ENCODE measurements around the gene GALNTL6. TPM values are rescaled to one million over a fixed set of nuclear protein-coding genes. Genes with fewer than 3 reads are reported as not detected.
"Not testable (repeated sequence)": the region's sequence is repeated elsewhere in the genome, so short reads cannot be mapped to it uniquely, and the experiment has no call there.

The GALNTL6 gene
- total RNA-seq, 2 experiments from 2014 or later = not detected

DNA sequence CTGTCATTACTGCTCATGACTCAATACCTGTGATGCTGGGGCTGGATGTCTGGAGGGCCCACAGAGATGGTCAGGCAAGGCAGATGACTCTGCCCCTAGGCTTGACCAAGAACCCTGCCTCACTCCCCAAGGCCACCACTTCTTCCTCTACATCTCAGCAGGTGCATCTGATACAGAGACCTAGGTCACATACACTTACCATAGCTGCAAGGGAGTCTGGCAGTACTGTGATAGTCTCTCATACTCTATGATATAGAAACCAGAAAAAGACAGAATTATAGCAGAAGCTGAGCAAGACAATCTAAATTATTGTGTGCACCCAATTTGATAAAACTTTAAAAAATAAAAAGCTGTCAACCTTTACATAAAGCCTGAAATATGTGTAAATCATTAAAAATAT lies 878.3 kb downstream of the GALNTL6 start:
- Mint-ChIP-seq H3K9me3 (peaks cover 22% of the 10 kb centered on the region), H3K36me3 (no peaks in the 10 kb centered on the region), H3K27me3 (no peaks in the 10 kb centered on the region), H3K4me3 (no peak overlapping the region), H3K4me1 (ENCODE audit: low read depth) (no peaks in the 10 kb centered on the region), H3K27ac (no peak overlapping the region)
- DNase-seq = no peak
- ChIA-PET POLR2A (no interaction called here), CTCF (no interaction called here)
- intact Hi-C loops (cut with micrococcal nuclease) = no loop called here

DNA sequence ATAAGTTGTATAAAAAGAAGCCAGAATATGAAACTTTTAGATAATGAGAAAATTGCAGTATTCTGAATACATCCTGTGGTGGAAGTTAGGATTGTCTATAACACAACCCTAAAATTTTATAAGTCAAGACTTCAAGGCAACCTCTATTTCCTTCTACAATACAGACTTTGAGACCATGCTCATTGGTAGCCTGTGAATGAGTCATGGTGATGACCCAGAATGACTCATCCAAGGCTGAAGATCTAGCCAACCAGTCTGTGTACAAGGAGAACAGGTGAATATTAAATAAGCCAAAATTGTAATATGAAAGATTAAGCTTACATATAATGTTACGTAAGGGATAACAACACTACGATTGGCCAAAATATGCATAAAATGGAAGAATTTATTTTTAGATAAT lies 879.5 kb downstream of the GALNTL6 start:
- Mint-ChIP-seq H3K27ac (no peak overlapping the region), H3K36me3 (no peaks in the 10 kb centered on the region), H3K4me3 (no peak overlapping the region), H3K27me3 (no peaks in the 10 kb centered on the region), H3K9me3 (peaks cover 23% of the 10 kb centered on the region), H3K4me1 (ENCODE audit: low read depth) (no peaks in the 10 kb centered on the region)
- POLR2A ChIA-PET = no interaction called here
- CTCF ChIA-PET = no interaction called here
- intact Hi-C loops (cut with micrococcal nuclease) = no loop called here
- no peak for DNase-seq

DNA sequence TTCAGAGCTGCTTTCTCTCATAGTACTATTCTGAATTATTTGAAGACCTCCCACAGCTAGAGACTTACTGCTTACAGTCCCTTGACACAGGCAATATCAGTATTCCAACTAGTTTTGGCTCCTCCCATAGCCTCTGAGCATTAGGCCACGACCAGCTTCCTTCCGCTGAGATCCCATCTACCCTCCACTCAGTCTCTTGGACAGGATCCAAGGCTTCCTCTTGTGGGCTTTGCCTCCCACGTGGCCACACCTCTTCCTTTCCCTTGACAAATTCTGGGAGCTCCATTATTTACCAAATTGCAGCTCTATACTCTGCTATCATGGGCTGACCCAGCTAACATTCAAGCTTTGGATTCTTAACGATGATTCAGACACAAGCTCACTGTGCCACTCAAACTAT lies 885.1 kb downstream of the GALNTL6 start:
- Mint-ChIP-seq H3K27ac (no peak overlapping the region), H3K27me3 (no peaks in the 10 kb centered on the region), H3K9me3 (peaks cover 6% of the 10 kb centered on the region), H3K36me3 (no peaks in the 10 kb centered on the region), H3K4me3 (no peak overlapping the region), H3K4me1 (ENCODE audit: low read depth) (no peaks in the 10 kb centered on the region)
- ChIA-PET POLR2A (no interaction called here), CTCF (no interaction called here)
- intact Hi-C loops (cut with micrococcal nuclease) = no loop called here
- DNase-seq = no peak

DNA sequence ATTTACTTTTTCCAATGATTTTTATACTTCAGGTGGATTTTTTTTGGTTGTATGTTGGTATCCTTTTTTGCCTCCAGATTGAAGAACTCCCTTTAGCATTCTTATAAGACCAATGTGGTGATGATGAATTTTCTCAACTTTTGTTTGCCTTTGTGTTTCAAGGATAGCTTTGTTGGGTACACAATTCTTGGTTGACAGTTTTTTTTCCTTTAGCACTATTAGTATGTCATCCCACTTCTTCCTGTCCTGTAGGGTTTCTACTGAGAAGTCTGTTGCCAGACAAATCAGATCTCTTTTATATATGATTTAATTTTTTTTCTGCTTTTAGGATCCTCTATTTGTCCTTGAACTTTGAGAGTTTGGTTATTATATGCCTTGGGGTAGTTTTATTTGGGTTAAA lies 892.4 kb downstream of the GALNTL6 start:
- POLR2A ChIA-PET = no interaction called here
- no peaks in the 10 kb centered on the region for H3K36me3 Mint-ChIP-seq

DNA sequence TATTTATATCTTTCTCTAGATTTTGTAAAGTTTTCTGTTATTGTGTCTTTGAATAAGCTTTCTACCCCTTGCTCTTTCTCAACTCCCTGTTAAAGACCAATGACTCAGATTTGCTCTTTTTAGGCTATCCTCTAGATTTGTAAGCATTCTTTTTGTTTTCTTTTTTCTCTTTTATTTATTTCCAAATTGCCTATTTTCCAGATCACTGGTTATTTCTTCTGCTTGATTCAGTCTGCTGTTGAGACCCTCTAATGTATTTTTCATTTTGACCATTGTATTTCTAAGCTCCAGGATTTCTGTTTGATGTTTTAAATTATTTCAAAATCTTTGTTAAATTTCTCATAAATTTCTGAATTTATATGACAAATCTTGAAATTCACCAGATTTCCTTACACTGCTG lies 892.8 kb downstream of the GALNTL6 start:
- DNase-seq = no peak
- Mint-ChIP-seq H3K36me3 (no peaks in the 10 kb centered on the region), H3K9me3 (peaks cover 25% of the 10 kb centered on the region), H3K4me3 (no peak overlapping the region), H3K27me3 (no peaks in the 10 kb centered on the region), H3K27ac (no peak overlapping the region), H3K4me1 (ENCODE audit: low read depth) (no peaks in the 10 kb centered on the region)
- ChIA-PET CTCF (no interaction called here), POLR2A (no interaction called here)
- intact Hi-C loops (cut with micrococcal nuclease) = no loop called here

More for the DNA sequence above, 892.4 kb downstream of the GALNTL6 start:
- no peak overlapping the region for H3K27ac Mint-ChIP-seq
- intact Hi-C loops (cut with micrococcal nuclease) = no loop called here
- no peak for DNase-seq
- no peaks in the 10 kb centered on the region for H3K4me1 Mint-ChIP-seq (ENCODE audit: low read depth)
- no peak overlapping the region for H3K4me3 Mint-ChIP-seq
- H3K27me3 Mint-ChIP-seq = no peaks in the 10 kb centered on the region
- CTCF ChIA-PET = no interaction called here
- peaks cover 25% of the 10 kb centered on the region for H3K9me3 Mint-ChIP-seq

DNA sequence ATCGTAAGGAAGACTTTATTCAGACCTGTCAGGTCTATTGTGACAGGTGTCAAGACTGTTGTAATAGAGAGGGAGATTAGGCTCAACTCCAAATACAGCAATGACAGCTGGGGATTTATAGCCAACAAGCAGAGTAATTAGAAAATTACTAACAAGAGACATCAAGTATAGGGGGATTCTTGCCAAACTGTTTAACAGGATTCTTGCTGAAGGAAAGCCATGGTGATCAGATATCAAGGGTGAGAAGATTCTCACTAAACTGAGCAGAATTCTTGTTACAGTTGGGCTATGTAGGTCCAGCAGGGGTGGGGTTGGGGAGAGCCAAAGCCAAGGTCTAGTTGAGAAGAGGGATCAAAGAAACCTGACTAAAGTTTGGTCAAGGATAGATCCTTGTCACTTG lies 894.4 kb downstream of the GALNTL6 start:
- peaks cover 29% of the 10 kb centered on the region for H3K9me3 Mint-ChIP-seq
- DNase-seq = no peak
- no peak overlapping the region for H3K27ac Mint-ChIP-seq
- H3K4me1 Mint-ChIP-seq (ENCODE audit: low read depth) = no peaks in the 10 kb centered on the region
- intact Hi-C loops (cut with micrococcal nuclease) = no loop called here
- no peaks in the 10 kb centered on the region for H3K27me3 Mint-ChIP-seq
- no peak overlapping the region for H3K4me3 Mint-ChIP-seq
- ChIA-PET POLR2A (no interaction called here), CTCF (no interaction called here)
- no peaks in the 10 kb centered on the region for H3K36me3 Mint-ChIP-seq

DNA sequence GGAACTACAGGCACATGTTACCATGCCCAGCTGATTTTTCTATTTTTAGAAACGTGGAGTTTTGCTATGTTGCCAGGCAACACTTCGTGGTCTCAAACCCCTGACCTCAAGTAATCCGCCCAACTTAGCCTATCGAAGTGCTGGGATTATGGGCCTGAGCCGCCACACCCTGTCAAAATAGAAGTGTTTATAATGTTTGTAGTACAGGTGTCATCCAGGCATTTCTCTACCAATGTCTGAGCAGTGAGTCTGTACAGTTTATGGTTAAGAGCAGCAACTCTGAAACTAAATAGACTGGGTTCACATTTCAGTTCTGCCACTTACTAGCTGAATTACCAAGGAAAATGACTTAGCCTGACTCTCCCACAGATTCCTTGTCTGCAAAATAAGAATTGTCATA lies 895.0 kb downstream of the GALNTL6 start:
- H3K27ac Mint-ChIP-seq = no peak overlapping the region
- H3K36me3 Mint-ChIP-seq = no peaks in the 10 kb centered on the region
- POLR2A ChIA-PET = no interaction called here
- H3K27me3 Mint-ChIP-seq = no peaks in the 10 kb centered on the region
- peaks cover 29% of the 10 kb centered on the region for H3K9me3 Mint-ChIP-seq
- H3K4me1 Mint-ChIP-seq (ENCODE audit: low read depth) = no peaks in the 10 kb centered on the region
- no peak overlapping the region for H3K4me3 Mint-ChIP-seq
- intact Hi-C loops (cut with micrococcal nuclease) = no loop called here
- CTCF ChIA-PET = no interaction called here
- no peak for DNase-seq

DNA sequence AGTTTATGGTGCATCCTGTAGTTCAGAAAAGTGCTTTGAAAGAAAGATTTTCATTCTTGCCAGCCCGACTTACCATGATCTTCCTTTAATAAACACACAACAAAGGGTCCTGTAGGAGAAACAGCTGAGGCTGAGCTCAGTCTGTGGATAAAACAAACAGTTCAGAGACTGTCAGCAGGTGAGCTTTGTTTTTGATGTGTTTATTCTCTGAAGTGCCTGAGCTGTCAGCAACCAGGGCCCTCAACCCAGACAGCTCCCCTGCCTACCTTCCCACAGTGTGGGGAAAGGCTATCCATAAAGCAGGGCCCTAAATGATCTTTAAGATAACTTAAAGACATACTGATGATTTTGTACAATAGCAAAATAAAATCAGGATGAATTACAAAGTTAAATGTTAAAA lies 896.2 kb downstream of the GALNTL6 start:
- POLR2A ChIA-PET = no interaction called here
- H3K36me3 Mint-ChIP-seq = no peaks in the 10 kb centered on the region
- H3K27me3 Mint-ChIP-seq = no peaks in the 10 kb centered on the region
- CTCF ChIA-PET = no interaction called here
- no peak overlapping the region for H3K4me3 Mint-ChIP-seq
- DNase-seq = no peak
- intact Hi-C loops (cut with micrococcal nuclease) = no loop called here
- H3K27ac Mint-ChIP-seq = no peak overlapping the region
- H3K4me1 Mint-ChIP-seq (ENCODE audit: low read depth) = no peaks in the 10 kb centered on the region
- peaks cover 27% of the 10 kb centered on the region for H3K9me3 Mint-ChIP-seq

DNA sequence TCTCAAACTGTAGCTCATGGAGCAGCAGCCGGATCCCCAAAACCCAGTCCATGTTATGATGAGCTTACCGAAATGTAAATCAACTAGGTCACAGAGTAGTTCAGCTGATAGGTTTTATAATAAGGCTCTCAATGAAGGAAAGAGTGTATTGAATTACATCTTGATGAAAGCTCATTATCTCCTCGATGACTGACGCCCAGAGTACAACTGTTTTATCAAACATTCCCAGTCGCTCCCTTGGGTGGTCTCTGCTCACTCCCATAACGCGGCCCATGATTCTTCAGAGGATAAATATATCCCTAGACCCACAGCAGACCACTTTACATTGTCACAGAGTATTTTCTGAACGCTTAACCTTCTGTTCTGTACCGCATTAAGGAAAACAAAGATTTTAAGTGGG lies 903.1 kb downstream of the GALNTL6 start:
- H3K27ac Mint-ChIP-seq = no peak overlapping the region
- no peaks in the 10 kb centered on the region for H3K4me1 Mint-ChIP-seq (ENCODE audit: low read depth)
- intact Hi-C loops (cut with micrococcal nuclease) = no loop called here
- peaks cover 2% of the 10 kb centered on the region for H3K9me3 Mint-ChIP-seq
- no peak for DNase-seq
- ChIA-PET CTCF (no interaction called here), POLR2A (no interaction called here)
- no peaks in the 10 kb centered on the region for H3K27me3 Mint-ChIP-seq
- H3K4me3 Mint-ChIP-seq = no peak overlapping the region
- no peaks in the 10 kb centered on the region for H3K36me3 Mint-ChIP-seq

DNA sequence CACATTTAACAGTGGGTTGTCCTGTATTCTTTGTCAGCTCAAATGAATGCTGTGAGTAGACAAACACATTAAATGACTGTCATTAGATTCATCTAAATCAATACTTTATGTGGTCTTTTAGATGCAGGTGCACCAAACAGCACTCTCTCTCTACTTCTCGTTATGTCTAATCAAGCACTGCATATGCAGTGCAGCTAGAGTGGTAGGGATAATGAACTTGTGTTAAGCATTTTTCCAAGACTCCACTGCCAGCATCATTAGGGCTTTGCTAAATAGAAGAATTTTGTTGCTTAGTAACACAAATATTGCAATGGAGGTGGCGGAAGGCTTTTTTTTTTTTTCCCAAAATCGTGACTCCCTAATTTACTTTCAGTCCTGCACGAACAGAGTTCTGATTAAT lies 908.5 kb downstream of the GALNTL6 start:
- CTCF ChIA-PET = no interaction called here
- Mint-ChIP-seq H3K27ac (no peak overlapping the region), H3K4me3 (no peak overlapping the region), H3K4me1 (ENCODE audit: low read depth) (no peaks in the 10 kb centered on the region), H3K9me3 (peaks cover 2% of the 10 kb centered on the region), H3K36me3 (no peaks in the 10 kb centered on the region), H3K27me3 (no peaks in the 10 kb centered on the region)
- POLR2A ChIA-PET = no interaction called here
- intact Hi-C loops (cut with micrococcal nuclease) = no loop called here
- no peak for DNase-seq

DNA sequence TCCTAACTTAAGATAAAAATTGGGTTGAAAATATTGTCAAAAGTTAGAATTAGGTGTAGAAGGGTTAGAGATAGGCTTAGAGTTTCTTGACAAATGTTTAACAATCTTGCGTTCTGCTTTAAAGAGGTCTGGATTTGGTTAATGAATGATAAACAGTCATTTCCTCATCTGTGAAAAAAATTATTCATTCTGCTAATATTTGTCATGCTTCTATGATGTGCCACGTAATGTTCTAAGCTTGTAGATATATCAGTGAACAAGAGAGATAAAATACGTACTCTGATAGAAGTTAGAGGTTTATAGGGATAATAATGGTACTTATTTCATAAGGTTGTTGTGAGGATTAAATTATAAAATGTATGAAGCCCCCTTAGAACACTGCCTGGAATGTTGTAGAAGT lies 912.4 kb downstream of the GALNTL6 start:
- Mint-ChIP-seq H3K4me3 (no peak overlapping the region), H3K36me3 (no peaks in the 10 kb centered on the region), H3K27me3 (no peaks in the 10 kb centered on the region), H3K9me3 (peaks cover 4% of the 10 kb centered on the region), H3K4me1 (ENCODE audit: low read depth) (no peaks in the 10 kb centered on the region), H3K27ac (no peak overlapping the region)
- CTCF ChIA-PET = no interaction called here
- DNase-seq = no peak
- POLR2A ChIA-PET = no interaction called here
- intact Hi-C loops (cut with micrococcal nuclease) = no loop called here

DNA sequence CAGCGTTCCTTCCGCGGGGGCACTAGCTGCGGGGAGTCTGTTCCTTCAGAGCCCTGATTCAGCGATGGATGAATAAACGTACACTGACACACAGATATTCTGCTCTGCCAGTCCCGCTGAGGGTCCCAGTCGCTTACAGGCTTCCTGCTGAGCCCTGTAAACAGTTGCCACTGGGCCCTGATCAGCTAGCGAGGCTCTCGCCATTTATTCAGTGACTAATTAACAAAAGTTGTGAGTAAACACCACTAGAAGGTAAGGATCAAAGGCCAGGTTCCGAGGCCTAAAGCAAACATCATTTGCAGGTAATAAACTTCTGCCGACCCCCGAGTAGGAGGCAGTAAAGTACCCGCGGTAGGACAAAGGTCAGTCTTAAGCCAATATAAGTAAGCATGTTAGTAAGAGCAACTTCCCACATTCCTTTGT lies 912.8 kb downstream of the GALNTL6 start:
- ChIA-PET CTCF (no interaction called here), POLR2A (no interaction called here)
- no peak for DNase-seq
- no peak overlapping the region for H3K4me3 Mint-ChIP-seq
- H3K9me3 Mint-ChIP-seq = peaks cover 4% of the 10 kb centered on the region
- H3K36me3 Mint-ChIP-seq = no peaks in the 10 kb centered on the region
- H3K27ac Mint-ChIP-seq = no peak overlapping the region
- intact Hi-C loops (cut with micrococcal nuclease) = no loop called here
- H3K27me3 Mint-ChIP-seq = no peaks in the 10 kb centered on the region
- no peaks in the 10 kb centered on the region for H3K4me1 Mint-ChIP-seq (ENCODE audit: low read depth)

DNA sequence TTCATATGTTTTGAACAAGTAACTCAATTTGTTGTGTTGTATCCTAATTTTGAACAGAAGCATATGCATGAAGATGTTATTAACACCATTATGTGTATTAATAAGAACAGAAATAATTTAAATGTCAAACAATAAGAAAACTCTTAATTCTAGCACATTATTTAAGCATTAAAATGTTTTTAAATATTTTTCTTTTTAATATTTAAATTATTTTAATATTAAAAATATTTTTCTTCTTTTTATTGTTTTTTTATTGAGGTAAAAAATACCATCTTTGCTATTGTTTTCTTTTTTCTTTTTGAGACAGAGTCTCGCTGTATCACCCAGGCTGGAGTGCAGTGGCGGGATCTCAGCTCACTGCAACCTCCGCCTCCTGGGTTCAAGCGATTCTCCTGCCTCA lies 914.4 kb downstream of the GALNTL6 start:
- no peak overlapping the region for H3K4me3 Mint-ChIP-seq
- H3K27ac Mint-ChIP-seq = no peak overlapping the region
- CTCF ChIA-PET = no interaction called here
- H3K36me3 Mint-ChIP-seq = no peaks in the 10 kb centered on the region
- H3K9me3 Mint-ChIP-seq = peaks cover 9% of the 10 kb centered on the region
- no peaks in the 10 kb centered on the region for H3K4me1 Mint-ChIP-seq (ENCODE audit: low read depth)
- POLR2A ChIA-PET = no interaction called here
- intact Hi-C loops (cut with micrococcal nuclease) = no loop called here
- DNase-seq = no peak
- H3K27me3 Mint-ChIP-seq = no peaks in the 10 kb centered on the region

DNA sequence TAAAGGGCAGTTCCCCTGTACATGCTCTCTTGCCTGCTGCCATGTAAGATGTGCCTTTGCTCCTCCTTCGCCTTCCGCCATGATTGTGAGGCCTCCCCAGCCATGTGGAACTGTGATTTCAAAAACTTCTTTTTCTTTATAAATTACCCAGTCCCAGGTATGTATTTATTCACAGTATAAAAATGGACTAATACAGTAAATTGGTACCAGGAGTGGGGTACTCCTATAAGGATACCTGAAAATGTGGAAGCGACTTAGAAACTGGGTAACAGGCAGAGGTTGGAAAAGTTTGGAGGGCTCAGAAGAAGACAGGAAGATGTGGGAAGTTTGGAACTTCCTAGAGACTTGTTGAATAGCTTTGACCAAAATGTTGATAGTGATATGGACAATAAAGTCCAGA lies 920.4 kb downstream of the GALNTL6 start:
- CTCF ChIA-PET; H3K27me3 Mint-ChIP-seq; intact Hi-C loops (cut with micrococcal nuclease); POLR2A ChIA-PET; H3K4me1 Mint-ChIP-seq (ENCODE audit: low read depth); H3K4me3 Mint-ChIP-seq; H3K36me3 Mint-ChIP-seq; H3K27ac Mint-ChIP-seq; DNase-seq: not testable (repeated sequence)
- H3K9me3 Mint-ChIP-seq = peaks cover 50% of the 10 kb centered on the region

Data from activated CD4-positive, alpha-beta memory T cell treated with anti-CD3 and anti-CD28 coated beads for 36 hours (primary cell).